ENCODE measurements around the gene TMEM131L. TPM values are rescaled to one million over a fixed set of nuclear protein-coding genes. Genes with fewer than 3 reads are reported as not detected.
"Not testable (repeated sequence)": the region's sequence is repeated elsewhere in the genome, so short reads cannot be mapped to it uniquely, and the experiment has no call there.

TMEM131L gene, protein sequence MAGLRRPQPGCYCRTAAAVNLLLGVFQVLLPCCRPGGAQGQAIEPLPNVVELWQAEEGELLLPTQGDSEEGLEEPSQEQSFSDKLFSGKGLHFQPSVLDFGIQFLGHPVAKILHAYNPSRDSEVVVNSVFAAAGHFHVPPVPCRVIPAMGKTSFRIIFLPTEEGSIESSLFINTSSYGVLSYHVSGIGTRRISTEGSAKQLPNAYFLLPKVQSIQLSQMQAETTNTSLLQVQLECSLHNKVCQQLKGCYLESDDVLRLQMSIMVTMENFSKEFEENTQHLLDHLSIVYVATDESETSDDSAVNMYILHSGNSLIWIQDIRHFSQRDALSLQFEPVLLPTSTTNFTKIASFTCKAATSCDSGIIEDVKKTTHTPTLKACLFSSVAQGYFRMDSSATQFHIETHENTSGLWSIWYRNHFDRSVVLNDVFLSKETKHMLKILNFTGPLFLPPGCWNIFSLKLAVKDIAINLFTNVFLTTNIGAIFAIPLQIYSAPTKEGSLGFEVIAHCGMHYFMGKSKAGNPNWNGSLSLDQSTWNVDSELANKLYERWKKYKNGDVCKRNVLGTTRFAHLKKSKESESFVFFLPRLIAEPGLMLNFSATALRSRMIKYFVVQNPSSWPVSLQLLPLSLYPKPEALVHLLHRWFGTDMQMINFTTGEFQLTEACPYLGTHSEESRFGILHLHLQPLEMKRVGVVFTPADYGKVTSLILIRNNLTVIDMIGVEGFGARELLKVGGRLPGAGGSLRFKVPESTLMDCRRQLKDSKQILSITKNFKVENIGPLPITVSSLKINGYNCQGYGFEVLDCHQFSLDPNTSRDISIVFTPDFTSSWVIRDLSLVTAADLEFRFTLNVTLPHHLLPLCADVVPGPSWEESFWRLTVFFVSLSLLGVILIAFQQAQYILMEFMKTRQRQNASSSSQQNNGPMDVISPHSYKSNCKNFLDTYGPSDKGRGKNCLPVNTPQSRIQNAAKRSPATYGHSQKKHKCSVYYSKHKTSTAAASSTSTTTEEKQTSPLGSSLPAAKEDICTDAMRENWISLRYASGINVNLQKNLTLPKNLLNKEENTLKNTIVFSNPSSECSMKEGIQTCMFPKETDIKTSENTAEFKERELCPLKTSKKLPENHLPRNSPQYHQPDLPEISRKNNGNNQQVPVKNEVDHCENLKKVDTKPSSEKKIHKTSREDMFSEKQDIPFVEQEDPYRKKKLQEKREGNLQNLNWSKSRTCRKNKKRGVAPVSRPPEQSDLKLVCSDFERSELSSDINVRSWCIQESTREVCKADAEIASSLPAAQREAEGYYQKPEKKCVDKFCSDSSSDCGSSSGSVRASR (N-terminal part only)
- 61.1 TPM for polyA plus RNA-seq (ENCODE audit: insufficient read length)

- DNase-seq = peak; percentile 79
These were observed at the start of gene TMEM131L for GRCh38 chr4:153466081-153466948. Gene TMEM131L, plus strand, starts transcription at chr4:153466360. Its CDS starts 38 bp downstream, at chr4:153466398.

GRCh38 chr4:153416456-153416855 lies 49.7 kb upstream of the TMEM131L start:
- not testable (repeated sequence) for DNase-seq

DNA sequence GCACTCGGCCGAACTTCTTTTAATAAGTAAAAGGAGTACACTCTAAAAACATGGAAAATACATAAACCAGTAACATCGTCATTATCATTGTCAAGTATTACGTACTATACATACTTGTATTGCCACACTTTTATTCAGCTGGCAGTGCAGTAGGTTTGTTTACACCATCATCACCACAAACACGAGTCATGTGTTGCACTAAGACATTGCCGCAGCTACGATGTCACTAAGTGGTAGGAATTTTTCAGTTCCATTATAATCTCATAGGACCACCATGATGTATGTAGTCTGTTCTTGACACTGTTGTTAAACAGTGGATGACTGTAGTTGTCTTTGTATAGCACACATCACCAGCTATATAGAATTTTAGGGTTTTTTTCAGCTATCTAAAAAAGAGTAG lies 48.0 kb upstream of the TMEM131L start:
- no peak for DNase-seq

GRCh38 chr4:153418558-153418957 lies 47.6 kb upstream of the TMEM131L start:
- DNase-seq = no peak

DNA sequence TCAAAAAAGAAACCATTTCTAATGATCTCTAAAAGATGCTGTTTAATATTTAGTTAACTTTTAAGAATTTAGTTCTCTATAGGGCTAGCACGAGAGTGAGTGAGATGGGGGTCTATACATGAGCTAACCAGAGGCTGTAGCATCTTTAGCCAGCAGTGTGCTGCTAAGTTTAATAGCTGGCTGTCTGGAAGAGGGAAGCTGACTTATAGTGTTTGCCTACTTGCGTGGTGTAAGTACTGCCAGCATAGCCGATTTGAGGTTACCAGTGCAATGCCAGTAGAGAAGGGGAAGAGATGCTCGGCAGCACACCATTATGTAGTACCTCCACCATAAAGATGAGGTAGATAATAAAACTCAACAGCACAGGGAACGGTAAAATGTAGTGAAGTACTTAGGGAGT lies 47.1 kb upstream of the TMEM131L start:
- DNase-seq = no peak

DNA sequence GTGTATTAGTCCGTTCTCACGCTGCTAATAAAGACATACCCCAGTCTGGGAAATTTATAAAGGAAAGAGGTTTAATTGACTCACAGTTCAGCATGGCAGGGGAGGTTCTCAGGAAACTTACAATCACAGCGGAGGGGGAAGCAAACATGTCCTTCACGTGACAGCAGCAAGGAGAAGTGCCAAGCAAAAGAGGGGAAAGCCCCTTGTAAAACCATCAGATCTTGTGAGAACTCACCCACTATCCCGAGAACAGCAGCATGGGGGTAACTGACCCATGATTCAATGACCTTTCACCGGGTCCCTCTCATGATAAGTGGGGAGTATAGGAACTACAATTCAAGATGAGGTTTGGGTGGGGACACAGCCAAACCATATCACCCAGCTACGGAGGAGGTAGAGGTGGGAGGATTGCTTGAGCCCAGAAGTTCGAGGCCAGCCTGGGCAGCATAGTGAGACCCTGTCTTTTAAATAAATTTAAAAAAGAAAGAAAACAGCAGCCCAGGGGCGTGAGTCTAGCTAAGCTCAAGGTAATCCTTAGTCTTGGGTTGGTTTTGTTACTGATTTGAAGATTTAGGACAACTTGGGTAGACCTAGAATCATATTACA lies 46.4 kb upstream of the TMEM131L start:
- no peak for DNase-seq

GRCh38 chr4:153420361-153420760 lies 45.8 kb upstream of the TMEM131L start:
- no peak for DNase-seq

GRCh38 chr4:153421941-153422340 lies 44.2 kb upstream of the TMEM131L start:
- no peak for DNase-seq

GRCh38 chr4:153426207-153426885 lies 39.8 kb upstream of the TMEM131L start:
- peak; percentile 42 for DNase-seq

GRCh38 chr4:153427363-153428071 lies 38.6 kb upstream of the TMEM131L start:
- no peak for DNase-seq

- no peak for DNase-seq
These were observed 37.2 kb upstream of the TMEM131L start for GRCh38 chr4:153428941-153429475.

DNA sequence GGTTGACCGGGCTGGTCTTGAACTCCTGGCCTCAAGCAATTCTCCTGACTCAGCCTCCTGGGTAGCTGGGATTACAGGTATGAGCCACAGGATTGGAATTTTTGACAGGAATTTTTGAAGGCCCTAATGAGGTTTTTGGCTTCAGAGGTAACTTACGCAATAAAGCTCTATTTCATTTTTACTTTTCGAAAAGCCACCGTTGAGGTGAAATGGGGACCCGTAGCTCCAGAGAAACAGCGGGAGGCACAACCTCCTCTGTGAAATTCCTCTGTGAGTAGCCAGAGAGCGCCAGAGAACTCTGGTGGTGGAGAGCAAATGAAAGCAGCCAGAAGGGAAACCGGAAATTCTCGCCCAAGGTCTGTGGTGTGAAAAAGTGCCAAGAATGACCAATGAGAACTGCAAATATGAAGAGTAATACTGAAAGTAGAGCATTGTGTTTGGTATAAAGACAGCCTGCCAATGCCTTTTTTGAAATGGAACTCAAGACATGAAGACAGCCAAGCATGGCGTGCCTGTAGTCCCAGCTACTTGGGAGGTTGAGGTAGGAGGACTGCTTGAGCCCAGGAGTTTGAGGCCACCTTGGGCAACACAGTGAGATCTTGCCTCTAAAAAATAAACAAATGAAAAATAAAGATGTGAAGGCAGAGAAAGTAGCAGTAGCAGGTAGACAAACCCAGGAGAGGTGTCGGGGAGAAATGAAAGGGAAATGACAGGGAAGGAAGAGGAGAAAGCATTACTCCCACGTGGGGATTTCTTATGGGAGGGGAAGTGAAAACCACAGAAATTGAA lies 33.0 kb upstream of the TMEM131L start:
- no peak for DNase-seq

GRCh38 chr4:153433754-153434105 lies 32.4 kb upstream of the TMEM131L start:
- no peak for DNase-seq

GRCh38 chr4:153434190-153434589 lies 32.0 kb upstream of the TMEM131L start:
- DNase-seq = no peak

GRCh38 chr4:153438916-153439756 lies 27.0 kb upstream of the TMEM131L start:
- no peak for DNase-seq

DNA sequence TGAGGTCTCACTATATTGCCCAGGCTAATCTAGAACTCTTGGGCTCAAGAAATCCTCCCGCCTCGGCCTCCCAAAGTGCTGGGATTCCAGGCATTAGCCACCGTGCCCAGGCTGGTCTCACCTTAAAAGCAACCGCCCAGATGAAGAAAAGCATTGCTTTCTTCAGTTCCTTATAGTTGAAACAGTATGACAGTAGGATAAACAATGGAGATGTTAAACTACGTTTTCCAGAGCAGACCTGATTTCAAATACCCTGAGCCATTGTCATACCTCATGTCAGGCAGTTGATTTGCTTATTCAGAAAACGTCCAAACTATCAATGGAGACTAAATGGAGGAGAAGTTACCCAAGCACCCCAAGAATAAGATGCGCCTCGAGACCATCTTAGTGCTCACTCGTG lies 26.3 kb upstream of the TMEM131L start:
- no peak for DNase-seq

- no peak for DNase-seq
These were observed 25.7 kb upstream of the TMEM131L start for GRCh38 chr4:153440475-153440874.

Data from hindlimb muscle (tissue), 1 donor.